Measurements from ENCODE around the gene TANGO2. TPM values are rescaled to one million over a fixed set of nuclear protein-coding genes. Genes with fewer than 3 reads are reported as not detected.

TANGO2 gene
- total and polyA plus RNA-seq, 4 donors = 20.7 to 48.8 (median 34.1) TPM

DNA sequence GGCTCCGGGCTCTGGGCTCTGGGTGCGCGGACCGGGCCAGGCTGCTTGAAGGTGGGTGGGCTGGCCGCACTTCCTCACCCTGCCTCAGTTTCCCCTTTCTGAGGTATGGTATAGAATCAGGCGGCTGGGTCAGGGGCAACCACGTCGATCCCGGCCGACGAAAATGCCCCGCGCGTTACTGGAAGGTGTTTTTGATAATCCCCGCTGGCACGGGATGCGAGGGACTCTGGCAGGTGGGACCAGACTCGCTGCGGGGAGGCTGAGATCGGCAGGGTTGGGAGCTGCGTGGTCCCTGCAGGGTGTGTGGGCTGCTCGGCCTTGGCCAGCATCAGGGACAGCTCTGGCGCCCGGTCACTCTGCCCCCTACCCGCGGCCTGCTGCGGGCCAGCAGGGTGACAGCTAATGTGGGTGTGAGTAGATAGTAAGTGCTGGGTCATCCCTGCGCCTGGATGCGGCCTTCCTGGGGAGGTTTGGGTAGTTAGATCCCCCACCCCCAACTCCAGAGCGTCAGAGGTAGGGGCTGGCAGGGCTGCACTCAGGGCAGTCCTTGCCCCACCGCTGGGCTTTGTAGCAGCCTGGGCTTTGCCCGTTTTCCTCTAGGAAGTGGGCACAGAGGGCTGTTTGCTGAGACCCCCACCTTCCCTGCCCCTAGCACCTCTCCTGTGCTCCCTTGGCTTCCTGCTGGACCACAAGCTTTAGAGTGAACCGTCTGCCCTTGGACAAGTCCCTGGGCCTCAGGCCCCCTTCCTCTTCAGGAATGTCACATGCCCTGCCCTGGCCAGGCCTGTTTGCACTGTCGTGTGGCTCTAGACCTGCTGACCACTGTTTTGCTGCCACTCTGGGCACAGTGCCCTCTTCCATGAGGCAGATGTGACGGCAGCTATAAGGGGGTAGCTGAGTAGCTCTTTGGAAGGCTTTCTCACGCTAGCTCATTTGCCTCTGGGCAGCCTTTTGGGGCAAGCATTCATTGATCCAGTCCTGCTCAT is 579 bp downstream of the TANGO2 start:
- no peaks in the 10 kb centered on the region for H3K36me3 ChIP-seq (ENCODE audit: control insufficient read depth in 4 of 4, insufficient read depth in 4 of 4, low read length in 4 of 4)
- ATAC-seq (ENCODE audit: insufficient read depth, low FRiP score) = no peak
- H3K9ac ChIP-seq (ENCODE audit: insufficient read depth in 1 of 2, low read length in 2 of 2) = no peak overlapping the region
- H3K27me3 ChIP-seq (ENCODE audit: control insufficient read depth in 3 of 3, insufficient read depth in 3 of 3, low read length in 2 of 3) = peaks cover 0 to 15% (median 9%) of the 10 kb centered on the region in 3 donors
- 3% methylated on average over 32 to 36 of the region's 36 CpGs for WGBS, 2 donors
- TF ChIP-seq, protein P1, sequence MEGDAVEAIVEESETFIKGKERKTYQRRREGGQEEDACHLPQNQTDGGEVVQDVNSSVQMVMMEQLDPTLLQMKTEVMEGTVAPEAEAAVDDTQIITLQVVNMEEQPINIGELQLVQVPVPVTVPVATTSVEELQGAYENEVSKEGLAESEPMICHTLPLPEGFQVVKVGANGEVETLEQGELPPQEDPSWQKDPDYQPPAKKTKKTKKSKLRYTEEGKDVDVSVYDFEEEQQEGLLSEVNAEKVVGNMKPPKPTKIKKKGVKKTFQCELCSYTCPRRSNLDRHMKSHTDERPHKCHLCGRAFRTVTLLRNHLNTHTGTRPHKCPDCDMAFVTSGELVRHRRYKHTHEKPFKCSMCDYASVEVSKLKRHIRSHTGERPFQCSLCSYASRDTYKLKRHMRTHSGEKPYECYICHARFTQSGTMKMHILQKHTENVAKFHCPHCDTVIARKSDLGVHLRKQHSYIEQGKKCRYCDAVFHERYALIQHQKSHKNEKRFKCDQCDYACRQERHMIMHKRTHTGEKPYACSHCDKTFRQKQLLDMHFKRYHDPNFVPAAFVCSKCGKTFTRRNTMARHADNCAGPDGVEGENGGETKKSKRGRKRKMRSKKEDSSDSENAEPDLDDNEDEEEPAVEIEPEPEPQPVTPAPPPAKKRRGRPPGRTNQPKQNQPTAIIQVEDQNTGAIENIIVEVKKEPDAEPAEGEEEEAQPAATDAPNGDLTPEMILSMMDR (IDR thresholded peaks at IDR 0.05; ENCODE audit: control extremely low read depth, extremely low read depth) = no peak
- DNase-seq = peak in 1 of 3 donors; percentile 10
- peak overlapping the region; percentile 77 for H3K4me3 ChIP-seq
- H3K27ac ChIP-seq (ENCODE audit: low read depth in 1 of 2, low read length in 1 of 2) = peak overlapping the region; percentile 91 to 92
- no peaks in the 10 kb centered on the region for H3K9me3 ChIP-seq (ENCODE audit: control insufficient read depth in 4 of 4, insufficient read depth in 3 of 4, low read length in 3 of 4)
- peaks cover 0 to 20% (median 7%) of the 10 kb centered on the region in 5 donors for H3K4me1 ChIP-seq (ENCODE audit: control insufficient read depth in 5 of 5, insufficient read depth in 5 of 5, low read length in 5 of 5)

DNA sequence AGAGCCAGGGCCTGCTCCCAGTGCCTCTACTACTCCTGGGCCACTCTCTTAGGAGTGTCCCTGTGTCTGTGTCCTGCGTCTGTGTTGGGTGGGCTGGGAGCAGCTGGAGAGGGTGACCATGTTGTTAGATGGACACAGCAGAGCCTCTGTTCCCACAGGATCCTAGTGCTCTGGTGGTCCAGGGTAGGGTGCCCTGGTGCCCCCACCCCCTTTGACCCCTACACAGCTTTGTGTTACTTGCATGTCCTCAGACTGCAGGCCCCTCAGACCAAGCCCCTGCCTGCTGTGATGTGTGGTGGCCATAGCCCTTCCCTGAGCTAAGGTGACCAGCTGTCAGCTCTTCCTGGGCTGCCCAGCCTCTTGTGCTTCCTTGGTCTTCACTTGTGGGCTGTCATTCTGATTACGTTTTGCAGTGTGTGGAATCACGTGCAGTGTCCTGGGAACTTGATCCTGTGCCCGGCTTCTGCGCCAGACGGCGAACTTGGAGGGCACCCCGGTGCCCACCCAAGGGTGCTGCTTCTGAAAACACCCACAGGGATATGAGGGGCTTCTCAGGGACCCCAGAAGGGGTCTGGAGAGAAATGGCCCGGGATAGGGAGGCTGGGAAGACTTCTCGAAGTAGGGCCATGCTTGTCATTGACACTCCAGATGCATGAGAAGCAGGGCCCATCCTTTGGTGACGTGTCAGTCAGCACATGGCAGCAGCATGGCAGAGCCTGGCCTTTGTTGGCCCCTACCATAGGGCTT is 1.5 kb downstream of the TANGO2 start:
- Histone ChIP-seq H3K4me3 (no peak overlapping the region), H3K9ac (ENCODE audit: insufficient read depth in 1 of 2, low read length in 2 of 2) (no peak overlapping the region), H3K4me1 (ENCODE audit: control insufficient read depth in 5 of 5, insufficient read depth in 5 of 5, low read length in 5 of 5) (peaks cover 0 to 17% (median 7%) of the 10 kb centered on the region in 5 donors), H3K27me3 (ENCODE audit: control insufficient read depth in 3 of 3, insufficient read depth in 3 of 3, low read length in 2 of 3) (peaks cover 0 to 10% (median 8%) of the 10 kb centered on the region in 3 donors), H3K9me3 (ENCODE audit: control insufficient read depth in 4 of 4, insufficient read depth in 3 of 4, low read length in 3 of 4) (no peaks in the 10 kb centered on the region), H3K27ac (ENCODE audit: low read depth in 1 of 2, low read length in 1 of 2) (peak overlapping the region; percentile 91 to 92), H3K36me3 (ENCODE audit: control insufficient read depth in 4 of 4, insufficient read depth in 4 of 4, low read length in 4 of 4) (no peaks in the 10 kb centered on the region)
- DNase-seq (no peak), ATAC-seq (ENCODE audit: insufficient read depth, low FRiP score) (no peak)
- TF ChIP-seq, protein P1 (IDR thresholded peaks at IDR 0.05; ENCODE audit: control extremely low read depth, extremely low read depth) = no peak
- 83 to 88% methylated on average over 11 of the region's 11 CpGs for WGBS, 2 donors

DNA sequence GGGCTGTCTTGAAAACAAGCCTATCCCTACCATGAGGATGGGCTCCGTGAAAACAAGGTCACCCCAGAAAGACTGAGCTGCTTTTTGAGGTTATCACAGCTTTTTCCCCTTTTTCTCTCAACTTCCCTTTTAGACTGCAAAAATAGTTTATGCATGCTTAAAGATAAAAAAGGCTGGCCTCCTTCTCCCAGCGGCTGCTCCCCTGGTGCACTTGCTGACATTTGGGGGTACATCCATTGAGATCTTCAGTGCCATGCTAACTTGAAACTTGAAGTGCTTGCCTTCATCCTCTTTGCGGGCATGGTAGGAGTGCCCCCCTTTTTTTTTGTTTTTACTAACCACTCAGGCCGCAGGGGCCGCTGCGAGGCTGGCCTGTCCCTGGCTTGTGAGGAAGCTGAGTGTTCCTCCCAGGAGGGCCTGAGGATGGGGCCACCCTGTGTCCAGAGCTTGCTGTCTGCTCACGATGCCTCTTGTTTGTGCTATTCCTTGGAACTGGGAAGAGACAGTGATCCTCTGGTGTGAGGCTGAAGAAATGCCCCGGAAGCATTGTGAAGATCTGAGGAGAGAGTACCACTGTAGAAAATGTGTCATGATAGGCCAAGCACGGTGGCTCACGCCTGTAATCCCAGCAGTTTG is 2.2 kb downstream of the TANGO2 start:
- H3K9me3 ChIP-seq (ENCODE audit: control insufficient read depth in 4 of 4, insufficient read depth in 3 of 4, low read length in 3 of 4) = no peaks in the 10 kb centered on the region
- no peak overlapping the region for H3K9ac ChIP-seq (ENCODE audit: insufficient read depth in 1 of 2, low read length in 2 of 2)
- peak overlapping the region; percentile 91 to 92 for H3K27ac ChIP-seq (ENCODE audit: low read depth in 1 of 2, low read length in 1 of 2)
- H3K4me3 ChIP-seq = no peak overlapping the region
- no peak for ATAC-seq (ENCODE audit: insufficient read depth, low FRiP score)
- WGBS, 2 donors = 55 to 73% methylated on average over 10 of the region's 10 CpGs
- no peak for DNase-seq
- peaks cover 0 to 15% (median 7%) of the 10 kb centered on the region in 5 donors for H3K4me1 ChIP-seq (ENCODE audit: control insufficient read depth in 5 of 5, insufficient read depth in 5 of 5, low read length in 5 of 5)
- peaks cover 0 to 5% (median 1%) of the 10 kb centered on the region in 3 donors for H3K27me3 ChIP-seq (ENCODE audit: control insufficient read depth in 3 of 3, insufficient read depth in 3 of 3, low read length in 2 of 3)
- no peaks in the 10 kb centered on the region for H3K36me3 ChIP-seq (ENCODE audit: control insufficient read depth in 4 of 4, insufficient read depth in 4 of 4, low read length in 4 of 4)
- TF ChIP-seq, protein P1 (IDR thresholded peaks at IDR 0.05; ENCODE audit: control extremely low read depth, extremely low read depth) = no peak
